ENCODE data around the gene ZNF483.
"Not testable (repeated sequence)": the region's sequence is repeated elsewhere in the genome, so short reads cannot be mapped to it uniquely, and the experiment has no call there.

ZNF483 gene

GRCh38 chr9:111615928-111616327, 90.9 kb downstream of the ZNF483 start:
- DNase-seq = no peak

- DNase-seq = not testable (repeated sequence)
These were observed 92.4 kb downstream of the ZNF483 start for GRCh38 chr9:111617349-111617748.

- peak; percentile 18 for DNase-seq
These were observed 97.0 kb downstream of the ZNF483 start for GRCh38 chr9:111621895-111622480.

GRCh38 chr9:111622626-111623025, 97.6 kb downstream of the ZNF483 start:
- DNase-seq = no peak
